ENCODE data around the gene AAR2. TPM values are rescaled to one million over a fixed set of nuclear protein-coding genes. Genes with fewer than 3 reads are reported as not detected.

The AAR2 gene
- total RNA-seq, 1 experiment from 2014 or later, result 22.5 TPM

DNA sequence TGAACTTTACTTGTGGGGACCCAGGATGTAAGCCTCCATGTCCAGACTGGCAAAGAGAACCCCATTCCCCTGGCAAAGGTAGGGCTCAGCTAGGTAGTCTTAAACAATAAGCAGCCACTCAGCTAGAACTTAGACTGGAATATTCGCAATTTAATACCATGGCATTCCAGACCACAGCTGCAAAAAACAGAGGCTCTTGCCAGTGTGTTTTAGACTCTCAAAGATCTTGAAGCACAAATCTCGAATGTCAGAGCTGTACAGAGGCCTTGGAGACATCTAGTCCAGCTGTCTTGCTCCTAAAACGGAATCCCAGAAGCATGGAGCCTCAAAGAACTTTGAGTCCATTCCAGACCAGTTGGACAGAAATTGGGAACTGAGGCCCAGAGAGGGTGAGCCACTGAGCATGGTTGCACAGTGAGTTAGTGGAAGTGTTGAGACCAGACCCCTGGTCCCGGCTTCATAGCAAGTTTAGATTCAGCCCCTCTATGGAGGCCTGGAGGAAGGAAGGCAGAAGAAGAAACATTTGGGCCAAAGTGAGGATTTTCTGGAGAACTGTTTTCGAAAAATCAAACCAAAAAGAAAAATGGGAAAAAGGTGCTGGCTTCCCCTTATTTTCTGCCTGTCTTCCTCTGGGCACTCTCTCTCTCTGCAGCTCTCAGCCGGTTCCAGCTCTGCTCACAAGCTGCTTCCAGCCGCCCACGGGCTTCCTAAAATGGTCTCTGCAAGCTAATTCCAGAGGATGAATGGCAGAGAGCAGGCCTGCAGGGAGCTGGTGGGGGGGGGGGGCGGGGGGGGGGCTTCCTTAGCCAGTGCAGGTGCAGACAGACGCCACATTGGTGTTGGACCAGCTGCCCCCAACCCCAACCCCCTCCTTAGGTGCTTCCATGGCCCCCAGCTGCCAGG, 32.4 kb downstream of the AAR2 start (continued):
- TF ChIP-seq, protein P1, sequence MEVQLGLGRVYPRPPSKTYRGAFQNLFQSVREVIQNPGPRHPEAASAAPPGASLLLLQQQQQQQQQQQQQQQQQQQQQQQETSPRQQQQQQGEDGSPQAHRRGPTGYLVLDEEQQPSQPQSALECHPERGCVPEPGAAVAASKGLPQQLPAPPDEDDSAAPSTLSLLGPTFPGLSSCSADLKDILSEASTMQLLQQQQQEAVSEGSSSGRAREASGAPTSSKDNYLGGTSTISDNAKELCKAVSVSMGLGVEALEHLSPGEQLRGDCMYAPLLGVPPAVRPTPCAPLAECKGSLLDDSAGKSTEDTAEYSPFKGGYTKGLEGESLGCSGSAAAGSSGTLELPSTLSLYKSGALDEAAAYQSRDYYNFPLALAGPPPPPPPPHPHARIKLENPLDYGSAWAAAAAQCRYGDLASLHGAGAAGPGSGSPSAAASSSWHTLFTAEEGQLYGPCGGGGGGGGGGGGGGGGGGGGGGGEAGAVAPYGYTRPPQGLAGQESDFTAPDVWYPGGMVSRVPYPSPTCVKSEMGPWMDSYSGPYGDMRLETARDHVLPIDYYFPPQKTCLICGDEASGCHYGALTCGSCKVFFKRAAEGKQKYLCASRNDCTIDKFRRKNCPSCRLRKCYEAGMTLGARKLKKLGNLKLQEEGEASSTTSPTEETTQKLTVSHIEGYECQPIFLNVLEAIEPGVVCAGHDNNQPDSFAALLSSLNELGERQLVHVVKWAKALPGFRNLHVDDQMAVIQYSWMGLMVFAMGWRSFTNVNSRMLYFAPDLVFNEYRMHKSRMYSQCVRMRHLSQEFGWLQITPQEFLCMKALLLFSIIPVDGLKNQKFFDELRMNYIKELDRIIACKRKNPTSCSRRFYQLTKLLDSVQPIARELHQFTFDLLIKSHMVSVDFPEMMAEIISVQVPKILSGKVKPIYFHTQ (CRISPR knock-in tag; IDR thresholded peaks at IDR 0.05), result no peak
- TF ChIP-seq JUN (CRISPR knock-in tag; IDR thresholded peaks at IDR 0.05), result no peak

GRCh38 chr20:36269507-36269906, 33.2 kb downstream of the AAR2 start:
- H3K27ac Mint-ChIP-seq, result no peak overlapping the region
- POLR2A ChIA-PET, result no interaction called here
- CTCF ChIA-PET, result interaction anchor here (0.6 to 4.6 kb wide), 4 partner anchors 16 to 130 kb away, joined by 3 to 32 read pairs (median 4); no protein-coding TSS in a partner anchor
- TF ChIP-seq FOXP1 (CRISPR knock-in tag; IDR thresholded peaks at IDR 0.05; ENCODE audit: borderline replicate concordance) (no peak), ZNF219 (CRISPR knock-in tag; IDR thresholded peaks at IDR 0.05; ENCODE audit: borderline replicate concordance) (no peak), SP1 (CRISPR knock-in tag; conservative IDR thresholded peaks at IDR 0.05) (no peak), NFYB (CRISPR knock-in tag; conservative IDR thresholded peaks at IDR 0.05; ENCODE audit: low read depth) (no peak), ZNF138 (CRISPR knock-in tag; conservative IDR thresholded peaks at IDR 0.05) (no peak), ZNF425 (CRISPR knock-in tag; conservative IDR thresholded peaks at IDR 0.05) (no peak), RORB (CRISPR knock-in tag; IDR thresholded peaks at IDR 0.05) (no peak), USF1 (CRISPR knock-in tag; IDR thresholded peaks at IDR 0.05) (no peak)
- TF ChIP-seq, protein P2, sequence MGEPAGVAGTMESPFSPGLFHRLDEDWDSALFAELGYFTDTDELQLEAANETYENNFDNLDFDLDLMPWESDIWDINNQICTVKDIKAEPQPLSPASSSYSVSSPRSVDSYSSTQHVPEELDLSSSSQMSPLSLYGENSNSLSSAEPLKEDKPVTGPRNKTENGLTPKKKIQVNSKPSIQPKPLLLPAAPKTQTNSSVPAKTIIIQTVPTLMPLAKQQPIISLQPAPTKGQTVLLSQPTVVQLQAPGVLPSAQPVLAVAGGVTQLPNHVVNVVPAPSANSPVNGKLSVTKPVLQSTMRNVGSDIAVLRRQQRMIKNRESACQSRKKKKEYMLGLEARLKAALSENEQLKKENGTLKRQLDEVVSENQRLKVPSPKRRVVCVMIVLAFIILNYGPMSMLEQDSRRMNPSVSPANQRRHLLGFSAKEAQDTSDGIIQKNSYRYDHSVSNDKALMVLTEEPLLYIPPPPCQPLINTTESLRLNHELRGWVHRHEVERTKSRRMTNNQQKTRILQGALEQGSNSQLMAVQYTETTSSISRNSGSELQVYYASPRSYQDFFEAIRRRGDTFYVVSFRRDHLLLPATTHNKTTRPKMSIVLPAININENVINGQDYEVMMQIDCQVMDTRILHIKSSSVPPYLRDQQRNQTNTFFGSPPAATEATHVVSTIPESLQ (CRISPR knock-in tag; IDR thresholded peaks at IDR 0.05), result no peak
- TF ChIP-seq, protein P3, sequence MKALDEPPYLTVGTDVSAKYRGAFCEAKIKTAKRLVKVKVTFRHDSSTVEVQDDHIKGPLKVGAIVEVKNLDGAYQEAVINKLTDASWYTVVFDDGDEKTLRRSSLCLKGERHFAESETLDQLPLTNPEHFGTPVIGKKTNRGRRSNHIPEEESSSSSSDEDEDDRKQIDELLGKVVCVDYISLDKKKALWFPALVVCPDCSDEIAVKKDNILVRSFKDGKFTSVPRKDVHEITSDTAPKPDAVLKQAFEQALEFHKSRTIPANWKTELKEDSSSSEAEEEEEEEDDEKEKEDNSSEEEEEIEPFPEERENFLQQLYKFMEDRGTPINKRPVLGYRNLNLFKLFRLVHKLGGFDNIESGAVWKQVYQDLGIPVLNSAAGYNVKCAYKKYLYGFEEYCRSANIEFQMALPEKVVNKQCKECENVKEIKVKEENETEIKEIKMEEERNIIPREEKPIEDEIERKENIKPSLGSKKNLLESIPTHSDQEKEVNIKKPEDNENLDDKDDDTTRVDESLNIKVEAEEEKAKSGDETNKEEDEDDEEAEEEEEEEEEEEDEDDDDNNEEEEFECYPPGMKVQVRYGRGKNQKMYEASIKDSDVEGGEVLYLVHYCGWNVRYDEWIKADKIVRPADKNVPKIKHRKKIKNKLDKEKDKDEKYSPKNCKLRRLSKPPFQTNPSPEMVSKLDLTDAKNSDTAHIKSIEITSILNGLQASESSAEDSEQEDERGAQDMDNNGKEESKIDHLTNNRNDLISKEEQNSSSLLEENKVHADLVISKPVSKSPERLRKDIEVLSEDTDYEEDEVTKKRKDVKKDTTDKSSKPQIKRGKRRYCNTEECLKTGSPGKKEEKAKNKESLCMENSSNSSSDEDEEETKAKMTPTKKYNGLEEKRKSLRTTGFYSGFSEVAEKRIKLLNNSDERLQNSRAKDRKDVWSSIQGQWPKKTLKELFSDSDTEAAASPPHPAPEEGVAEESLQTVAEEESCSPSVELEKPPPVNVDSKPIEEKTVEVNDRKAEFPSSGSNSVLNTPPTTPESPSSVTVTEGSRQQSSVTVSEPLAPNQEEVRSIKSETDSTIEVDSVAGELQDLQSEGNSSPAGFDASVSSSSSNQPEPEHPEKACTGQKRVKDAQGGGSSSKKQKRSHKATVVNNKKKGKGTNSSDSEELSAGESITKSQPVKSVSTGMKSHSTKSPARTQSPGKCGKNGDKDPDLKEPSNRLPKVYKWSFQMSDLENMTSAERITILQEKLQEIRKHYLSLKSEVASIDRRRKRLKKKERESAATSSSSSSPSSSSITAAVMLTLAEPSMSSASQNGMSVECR (CRISPR knock-in tag; IDR thresholded peaks at IDR 0.05; ENCODE audit: borderline replicate concordance), result no peak
- H3K36me3 Mint-ChIP-seq, result no peaks in the 10 kb centered on the region
- DNase-seq (ENCODE audit: low spot score), result no peak
- H3K4me3 Mint-ChIP-seq, result no peak overlapping the region
- H3K9me3 Mint-ChIP-seq, result no peaks in the 10 kb centered on the region
- H3K4me1 Mint-ChIP-seq, result peaks cover 22% of the 10 kb centered on the region
- no peaks in the 10 kb centered on the region for H3K27me3 Mint-ChIP-seq (ENCODE audit: low read depth)
- no peak for ATAC-seq
